SK-N-SH (cell line): ENCODE results near the gene HNRNPL. TPM values are rescaled to one million over a fixed set of nuclear protein-coding genes. Genes with fewer than 3 reads are reported as not detected.

Experiments
- CTCF ChIA-PET: fragments of 300-600, 350-600 bp; formaldehyde crosslinking; extraction: SDS; loops from one replicate; lab custom pipeline; 2021; lab: Yijun Ruan, JAX
- POLR2A ChIA-PET: fragments of 350-600 bp; sonication (Branson Sonifier 250); formaldehyde crosslinking; extraction: SDS; loops from one replicate; lab custom pipeline; 2020; ENCODE audit warnings: antibody characterized with exemption, inconsistent platforms; lab: Yijun Ruan, JAX
- DNase-seq: peaks from one replicate; pipeline ENCODE4 v3.0.0; 2012
- H2AFZ ChIP-seq: fragments of 200-600 bp; sonication (generic); 2 replicates; pipeline ENCODE4 v1.8.1; 2016; ENCODE audit warnings: antibody characterized with exemption, mild to moderate bottlenecking, low read depth
- H3F3A ChIP-seq: fragments of 200-600 bp; sonication (generic); replicated peaks from 2 replicates; pipeline ENCODE3; 2016; ENCODE audit warnings: antibody characterized with exemption, mild to moderate bottlenecking; ENCODE audit not compliant: insufficient read depth
- H3K27ac ChIP-seq, 2 experiments: fragments of 200-500 bp in 1 of 2; fragments of 200-600 bp in 1 of 2; sonication (Bioruptor generic) in 1 of 2; sonication (generic), shearing (Covaris generic) in 1 of 2; 2 replicates each; pipeline versions ENCODE4 v1.5.1 to v1.6.1; 2014 to 2016; ENCODE audit warnings: low read depth in 2 of 2, inconsistent platforms in 1 of 2, low read length in 1 of 2, mild to moderate bottlenecking in 1 of 2, mixed read lengths in 1 of 2
- H3K27me3 ChIP-seq: fragments of 200-600 bp; sonication (generic), shearing (Covaris generic); 2 replicates; pipeline ENCODE4 v1.6.1; 2016; ENCODE audit warnings: mixed run types; ENCODE audit not compliant: insufficient read depth
- H3K36me3 ChIP-seq, 2 experiments: fragments of 200-500 bp in 1 of 2; fragments of 200-600 bp in 1 of 2; sonication (Bioruptor generic) in 1 of 2; sonication (generic) in 1 of 2; replicated peaks in 1 of 2; 2 replicates each; pipeline versions ENCODE3 to v1.5.1; 2014 to 2016; ENCODE audit warnings: low read length in 1 of 2, mild to moderate bottlenecking in 1 of 2; ENCODE audit not compliant: insufficient read depth in 2 of 2, control insufficient read depth in 1 of 2
- H3K4me1 ChIP-seq, 2 experiments: fragments of 200-500 bp in 1 of 2; fragments of 200-600 bp in 1 of 2; sonication (Bioruptor generic) in 1 of 2; sonication (generic), shearing (Covaris generic) in 1 of 2; 2 replicates each; pipeline versions ENCODE4 v1.5.1 to v1.6.1; 2014 to 2016; ENCODE audit warnings: low read depth in 1 of 2, low read length in 1 of 2, mixed run types in 1 of 2; ENCODE audit not compliant: insufficient read depth in 2 of 2, control insufficient read depth in 1 of 2
- H3K4me2 ChIP-seq: fragments of 200-600 bp; sonication (generic), shearing (Covaris generic); 2 replicates; pipeline ENCODE4 v1.6.1; 2017; ENCODE audit warnings: mixed run types
- H3K4me3 ChIP-seq, 2 experiments: fragments of 200-500 bp in 1 of 2; fragments of 200-600 bp in 1 of 2; sonication (Bioruptor generic) in 1 of 2; sonication (generic), shearing (Covaris generic) in 1 of 2; 2 replicates each; pipeline versions ENCODE4 v1.5.1 to v1.8.1; 2014 to 2016; ENCODE audit warnings: low read depth in 2 of 2, inconsistent platforms in 1 of 2, low read length in 1 of 2, mild to moderate bottlenecking in 1 of 2, mixed read lengths in 1 of 2, moderate library complexity in 1 of 2
- H3K79me2 ChIP-seq: fragments of 200-600 bp; sonication (generic); 2 replicates; pipeline ENCODE4 v1.8.1; 2017; ENCODE audit warnings: mild to moderate bottlenecking; ENCODE audit not compliant: insufficient read depth
- H3K9ac ChIP-seq: fragments of 200-600 bp; sonication (generic); 2 replicates; pipeline ENCODE4 v1.6.1; 2017; ENCODE audit warnings: mixed run types
- H3K9me2 ChIP-seq: fragments of 200-600 bp; sonication (generic); 2 replicates; pipeline ENCODE4 v1.6.1; 2017; ENCODE audit warnings: mixed run types
- H3K9me3 ChIP-seq: fragments of 200-600 bp; sonication (generic); 2 replicates; pipeline ENCODE4 v1.6.1; 2017; ENCODE audit warnings: mixed run types, mild to moderate bottlenecking, moderate library complexity
- H4K20me1 ChIP-seq: fragments of 200-600 bp; sonication (generic); 2 replicates; pipeline ENCODE4 v1.6.1; 2017; ENCODE audit warnings: mild to moderate bottlenecking, mixed run types; ENCODE audit not compliant: insufficient read depth
- ELF1 ChIP-seq: IDR thresholded peaks from 2 replicates; pipeline ENCODE4 v1.4.0; 2012
- EP300 ChIP-seq, 2 experiments: IDR thresholded peaks; 2 replicates each; pipeline versions ENCODE4 v1.4.0 to v1.6.1; 2012; ENCODE audit warnings: borderline replicate concordance in 1 of 2, low read depth in 1 of 2, low read length in 1 of 2
- FOSL2 ChIP-seq: IDR thresholded peaks from 2 replicates; pipeline ENCODE4 v1.4.0; 2012; ENCODE audit warnings: low read depth, mild to moderate bottlenecking, moderate library complexity, borderline replicate concordance
- FOXJ3 ChIP-seq: sonication (generic); formaldehyde crosslinking; IDR thresholded peaks from 2 replicates; pipeline ENCODE4 v1.5.1; 2020; ENCODE audit warnings: mild to moderate bottlenecking, missing genetic modification reagents
- FOXM1 ChIP-seq: IDR thresholded peaks from 2 replicates; pipeline ENCODE4 v1.4.0; 2012; ENCODE audit warnings: low read depth, mild to moderate bottlenecking
- GATA2 ChIP-seq: sonication (generic); formaldehyde crosslinking; IDR thresholded peaks from 2 replicates; pipeline ENCODE4 v1.5.0; 2020; ENCODE audit warnings: mild to moderate bottlenecking, missing genetic modification reagents
- MXI1 ChIP-seq: IDR thresholded peaks from 2 replicates; pipeline ENCODE4 v1.6.1; 2012; ENCODE audit warnings: mild to moderate bottlenecking, low read depth, low read length, improper control_type of control experiment
- NRF1 ChIP-seq: IDR thresholded peaks from 2 replicates; pipeline ENCODE4 v1.6.1; 2012; ENCODE audit warnings: low read depth, mild to moderate bottlenecking, low read length
- RCOR1 ChIP-seq: fragments of 150-350 bp; IDR thresholded peaks from 2 replicates; pipeline ENCODE4 v1.6.1; 2017; ENCODE audit warnings: antibody characterized with exemption, low read length
- REST ChIP-seq: IDR thresholded peaks from 2 replicates; pipeline ENCODE4 v1.6.1; 2012; ENCODE audit warnings: mild to moderate bottlenecking, low read depth, low read length, moderate library complexity
- RFX5 ChIP-seq: IDR thresholded peaks from 2 replicates; pipeline ENCODE4 v1.6.1; 2012; ENCODE audit warnings: mild to moderate bottlenecking, improper control_type of control experiment, low read length
- TEAD4 ChIP-seq: IDR thresholded peaks from 2 replicates; pipeline ENCODE4 v1.4.0; 2012; ENCODE audit warnings: mild to moderate bottlenecking, borderline replicate concordance; ENCODE audit not compliant: insufficient read depth
- USF2 ChIP-seq: fragments of 150-350 bp; IDR thresholded peaks from 2 replicates; pipeline ENCODE4 v1.6.1; 2017; ENCODE audit warnings: antibody characterized with exemption, low read length, low read depth, borderline replicate concordance
- YY1 ChIP-seq: IDR thresholded peaks from 2 replicates; pipeline ENCODE4 v1.4.0; 2012; ENCODE audit warnings: low read depth, mild to moderate bottlenecking
- WGBS: methylation state at CpG from one replicate; pipeline ENCODE4 v1.1.6; 2017; ENCODE audit warnings: low lambda C conversion rate; 5-methylcytosine and 5-hydroxymethylcytosine counted together
- polyA plus RNA-seq, 3 experiments: library from polyadenylated mRNA; depleted of rRNA; stranded (reverse); fragments of >200 nt; gene quantifications; 2 replicates each; pipeline ENCODE4 v1.2.3, GENCODE V29; 2012
- TF ChIP-seq, protein P1 (sequence below): fragments of 150-350 bp; IDR thresholded peaks from 2 replicates; pipeline ENCODE4 v1.6.1; 2016; ENCODE audit warnings: mild to moderate bottlenecking, low read depth, low read length

The HNRNPL gene
- polyA plus RNA-seq, 1 of the 3 experiments (the other 2 are of a cell fraction): 280 TPM

- Histone ChIP-seq H3K9ac (no peak overlapping the region), H3K4me1 (no peaks in the 10 kb centered on the region), H3K4me3 (no peak overlapping the region), H3K36me3 (no peaks in the 10 kb centered on the region), H4K20me1 (no peaks in the 10 kb centered on the region), H3K4me2 (no peak overlapping the region), H2AFZ (no peak overlapping the region), H3K9me2 (no peaks in the 10 kb centered on the region), H3F3A (no peaks in the 10 kb centered on the region), H3K79me2 (no peaks in the 10 kb centered on the region), H3K27me3 (no peaks in the 10 kb centered on the region), H3K27ac (no peak overlapping the region), H3K9me3 (no peaks in the 10 kb centered on the region)
- POLR2A ChIA-PET: no interaction called here
- WGBS: 73% methylated on average over 10 of the region's 10 CpGs
- no peak for TF ChIP-seq REST
- TF ChIP-seq USF2: no peak
- no peak for TF ChIP-seq MXI1
- no peak for TF ChIP-seq RFX5
- TF ChIP-seq ELF1: no peak
- TF ChIP-seq FOXM1: no peak
- no peak for TF ChIP-seq YY1
- no peak for TF ChIP-seq RCOR1
- no peak for TF ChIP-seq TEAD4
- TF ChIP-seq NRF1: no peak
- no peak for TF ChIP-seq GATA2 (CRISPR knock-in tag)
- TF ChIP-seq EP300 (IDR thresholded peaks at IDR 0.05; ENCODE audit: borderline replicate concordance in 1 of 2, low read depth in 1 of 2, low read length in 1 of 2): no peak
- TF ChIP-seq FOSL2: no peak
- TF ChIP-seq FOXJ3 (CRISPR knock-in tag): no peak
- TF ChIP-seq, protein P1, sequence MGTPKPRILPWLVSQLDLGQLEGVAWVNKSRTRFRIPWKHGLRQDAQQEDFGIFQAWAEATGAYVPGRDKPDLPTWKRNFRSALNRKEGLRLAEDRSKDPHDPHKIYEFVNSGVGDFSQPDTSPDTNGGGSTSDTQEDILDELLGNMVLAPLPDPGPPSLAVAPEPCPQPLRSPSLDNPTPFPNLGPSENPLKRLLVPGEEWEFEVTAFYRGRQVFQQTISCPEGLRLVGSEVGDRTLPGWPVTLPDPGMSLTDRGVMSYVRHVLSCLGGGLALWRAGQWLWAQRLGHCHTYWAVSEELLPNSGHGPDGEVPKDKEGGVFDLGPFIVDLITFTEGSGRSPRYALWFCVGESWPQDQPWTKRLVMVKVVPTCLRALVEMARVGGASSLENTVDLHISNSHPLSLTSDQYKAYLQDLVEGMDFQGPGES: no peak
- CTCF ChIA-PET: no interaction called here
- no peak for DNase-seq
Measured at GRCh38 chr19:38803543-38803942, 46.2 kb downstream of the HNRNPL start.
